Panc1 (cell line): ENCODE measurements around the gene FSTL4. TPM values are rescaled to one million over a fixed set of nuclear protein-coding genes. Genes with fewer than 3 reads are reported as not detected.

ENCODE experiments used
- ATAC-seq: fragments of 200-7000 bp; cut with Tn5 transposase; 2 replicates; pipeline ENCODE4 v1.9.1; 2020; ENCODE audit warnings: mild to moderate bottlenecking, moderate library complexity
- BruUV-seq: library from RNA; stranded (reverse); fragments of 400-500 nt; replicated peaks from 2 replicates; lab custom pipeline; 2021; lab: Mats Ljungman, UMichigan
- CTCF ChIA-PET: fragments of 300-600 bp; sonication (Branson Sonifier 250); formaldehyde crosslinking; loops from one replicate; lab custom pipeline; 2022; ENCODE audit warnings: antibody characterized with exemption; lab: Charles Lee
- POLR2A ChIA-PET: fragments of 300-600 bp; sonication (Branson Sonifier 250); formaldehyde crosslinking; loops from one replicate; lab custom pipeline; 2022; ENCODE audit warnings: antibody characterized with exemption; lab: Charles Lee
- DNase-seq: peaks from one replicate; pipeline ENCODE4 v3.0.0-alpha.2; 2010; ENCODE audit warnings: low read depth, low spot score
- H3K27ac ChIP-seq: 2 replicates; pipeline ENCODE4 v1.5.1; 2011; ENCODE audit warnings: mild to moderate bottlenecking, low read length, inconsistent platforms
- H3K27me3 ChIP-seq: fragments of 200-500 bp; sonication (Bioruptor generic); 2 replicates; pipeline ENCODE4 v1.6.0; 2014; ENCODE audit warnings: low read length, inconsistent platforms; ENCODE audit not compliant: control insufficient read depth, insufficient read depth
- H3K36me3 ChIP-seq: fragments of 200-500 bp; sonication (Bioruptor generic); 2 replicates; pipeline ENCODE4 v1.5.1; 2014; ENCODE audit warnings: inconsistent platforms, mild to moderate bottlenecking, low read length, moderate library complexity; ENCODE audit not compliant: control insufficient read depth, insufficient read depth
- H3K4me1 ChIP-seq: 2 replicates; pipeline ENCODE4 v1.5.1; 2011; ENCODE audit warnings: inconsistent platforms, mild to moderate bottlenecking, low read length, moderate library complexity; ENCODE audit not compliant: control insufficient read depth, insufficient read depth
- H3K4me3 ChIP-seq, 2 experiments: 2 replicates each; pipeline ENCODE4 v1.5.1; 2011 to 2012; ENCODE audit warnings: low read depth in 2 of 2, low read length in 2 of 2, mild to moderate bottlenecking in 2 of 2, inconsistent platforms in 1 of 2, moderate library complexity in 1 of 2
- H3K9me3 ChIP-seq: fragments of 200-500 bp; sonication (Bioruptor generic); 2 replicates; pipeline ENCODE4 v1.5.1; 2014; ENCODE audit warnings: low read depth, mild to moderate bottlenecking, inconsistent platforms, low read length, moderate library complexity; ENCODE audit not compliant: control insufficient read depth, insufficient read depth
- CTCF ChIP-seq: fragments of 450-650 bp; IDR thresholded peaks from 2 replicates; pipeline ENCODE4 v1.5.1; 2017; ENCODE audit warnings: mild to moderate bottlenecking
- POLR2AphosphoS5 ChIP-seq: IDR thresholded peaks from 2 replicates; pipeline ENCODE4 v1.6.1; 2012; ENCODE audit warnings: mild to moderate bottlenecking, low read depth, low read length, moderate library complexity
- REST ChIP-seq, 2 experiments: IDR thresholded peaks; 2 replicates each; pipeline ENCODE4 v1.6.1; 2011 to 2012; ENCODE audit warnings: low read depth in 2 of 2, control low read depth in 1 of 2, low read length in 1 of 2, mild to moderate bottlenecking in 1 of 2, moderate library complexity in 1 of 2; ENCODE audit not compliant: insufficient read depth in 1 of 2
- SIN3A ChIP-seq: IDR thresholded peaks from 2 replicates; pipeline ENCODE4 v1.6.1; 2012; ENCODE audit warnings: low read depth, mild to moderate bottlenecking, low read length, moderate library complexity, borderline replicate concordance; ENCODE audit not compliant: insufficient read depth
- TCF7L2 ChIP-seq: IDR thresholded peaks from 2 replicates; pipeline ENCODE4 v1.6.1; 2011; ENCODE audit warnings: mild to moderate bottlenecking, low read depth, low read length, inconsistent platforms
- in situ Hi-C: cut with HindIII; loops from 2 replicates; pipeline ENCODE4 v1.10.0; 2016; ENCODE audit warnings: low sequenced_read_pairs, low pct_unique_long_range_greater_than_20kb
- intact Hi-C: fragments of 100-400 bp; cut with micrococcal nuclease; formaldehyde crosslinking; loops from one replicate; pipeline ENCODE4 v1.10.0; 2022; ENCODE audit not compliant: unreplicated experiment
- total RNA-seq: library from RNA; stranded (reverse); gene quantifications from one replicate; pipeline ENCODE4 v1.2.1, GENCODE V29; 2021; ENCODE audit not compliant: unreplicated experiment

FSTL4 gene
- total RNA-seq, 1 experiment from 2014 or later: 0.18 TPM

- in situ Hi-C loops: no loop called here
These were observed 312.6 kb downstream of the FSTL4 start for GRCh38 chr5:133299728-133300127.

GRCh38 chr5:133299021-133299420, 313.3 kb downstream of the FSTL4 start:
- no peaks in the 10 kb centered on the region for H3K4me1 ChIP-seq
- H3K27ac ChIP-seq: no peak overlapping the region
- CTCF ChIA-PET: no interaction called here
- no peaks in the 10 kb centered on the region for H3K36me3 ChIP-seq
- in situ Hi-C loops (no loop called here), intact Hi-C loops (no loop called here)
- peaks cover 7% of the 10 kb centered on the region for H3K27me3 ChIP-seq
- no TSS peak for BruUV-seq
- ATAC-seq (no peak), DNase-seq (no peak)
- H3K9me3 ChIP-seq: no peaks in the 10 kb centered on the region
- POLR2A ChIA-PET: no interaction called here
- no peak overlapping the region for H3K4me3 ChIP-seq
- TF ChIP-seq SIN3A (no peak), POLR2AphosphoS5 (no peak), CTCF (no peak), REST (IDR thresholded peaks at IDR 0.05; ENCODE audit: insufficient read depth in 1 of 2, low read depth in 2 of 2, low read length in 1 of 2) (no peak), TCF7L2 (no peak)

More at GRCh38 chr5:133299728-133300127, 312.6 kb downstream of the FSTL4 start:
- H3K4me3 ChIP-seq: no peak overlapping the region
- H3K36me3 ChIP-seq: no peaks in the 10 kb centered on the region
- H3K4me1 ChIP-seq: no peaks in the 10 kb centered on the region
- TF ChIP-seq POLR2AphosphoS5: no peak
- no peak for TF ChIP-seq SIN3A
- no peak for DNase-seq
- no TSS peak for BruUV-seq
- ChIA-PET CTCF (no interaction called here), POLR2A (no interaction called here)
- ATAC-seq: no peak
- H3K27me3 ChIP-seq: peaks cover 7% of the 10 kb centered on the region
- H3K27ac ChIP-seq: no peak overlapping the region
- no peaks in the 10 kb centered on the region for H3K9me3 ChIP-seq
- intact Hi-C loops: no loop called here

- no TSS peak for BruUV-seq
- intact Hi-C loops: no loop called here
- Histone ChIP-seq H3K27me3 (peaks cover 7% of the 10 kb centered on the region), H3K4me3 (no peak overlapping the region), H3K9me3 (no peaks in the 10 kb centered on the region), H3K27ac (no peak overlapping the region), H3K36me3 (no peaks in the 10 kb centered on the region), H3K4me1 (no peaks in the 10 kb centered on the region)
- ChIA-PET CTCF (no interaction called here), POLR2A (no interaction called here)
- TF ChIP-seq POLR2AphosphoS5 (no peak), REST (IDR thresholded peaks at IDR 0.05; ENCODE audit: insufficient read depth in 1 of 2, low read depth in 2 of 2, low read length in 1 of 2) (no peak), CTCF (no peak), SIN3A (no peak), TCF7L2 (no peak)
- DNase-seq: no peak
- in situ Hi-C loops: no loop called here
- ATAC-seq: no peak
These were observed 313.9 kb downstream of the FSTL4 start for GRCh38 chr5:133298447-133298846.
